ENCODE results near the gene PXT1.

PXT1 gene

DNA sequence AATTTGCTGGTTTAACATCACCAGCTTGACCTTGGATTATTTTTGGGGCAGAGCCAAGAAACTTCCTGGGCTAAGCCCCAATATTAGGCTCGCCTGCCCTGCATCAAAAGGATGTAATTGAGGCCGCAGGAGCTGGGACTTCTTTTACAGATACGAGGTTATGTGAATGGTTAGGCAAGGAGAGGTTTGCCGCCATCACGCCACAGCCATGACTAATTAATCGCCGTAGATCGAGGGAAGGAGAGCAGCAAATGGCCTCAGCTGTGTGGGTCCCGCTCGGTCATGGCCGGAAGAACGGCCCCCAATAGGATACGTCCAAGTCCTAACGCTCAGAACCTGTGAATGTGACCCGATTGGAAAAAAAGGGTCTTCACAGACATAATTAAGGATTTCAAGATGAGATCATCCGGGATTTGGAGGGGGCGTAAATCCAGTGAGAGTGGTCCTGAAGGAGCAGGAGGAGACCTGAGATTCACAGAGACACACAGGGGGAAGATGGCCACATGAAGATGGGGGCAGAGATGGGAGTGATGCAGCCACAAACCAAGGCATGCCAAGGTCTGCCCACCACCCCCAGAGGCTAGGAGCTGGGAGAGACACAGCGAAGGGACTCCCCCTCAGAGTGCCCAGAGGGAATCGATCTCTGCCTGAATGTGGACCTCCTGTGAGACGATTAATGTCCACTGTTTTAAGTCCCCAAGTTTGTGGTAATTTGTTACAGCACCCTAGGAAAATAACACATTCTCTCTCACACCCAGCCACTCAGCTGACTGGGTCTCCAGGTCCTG, 96.0 kb downstream of the PXT1 start:
- DNase-seq (ENCODE audit: low read depth, low spot score): no peak

DNA sequence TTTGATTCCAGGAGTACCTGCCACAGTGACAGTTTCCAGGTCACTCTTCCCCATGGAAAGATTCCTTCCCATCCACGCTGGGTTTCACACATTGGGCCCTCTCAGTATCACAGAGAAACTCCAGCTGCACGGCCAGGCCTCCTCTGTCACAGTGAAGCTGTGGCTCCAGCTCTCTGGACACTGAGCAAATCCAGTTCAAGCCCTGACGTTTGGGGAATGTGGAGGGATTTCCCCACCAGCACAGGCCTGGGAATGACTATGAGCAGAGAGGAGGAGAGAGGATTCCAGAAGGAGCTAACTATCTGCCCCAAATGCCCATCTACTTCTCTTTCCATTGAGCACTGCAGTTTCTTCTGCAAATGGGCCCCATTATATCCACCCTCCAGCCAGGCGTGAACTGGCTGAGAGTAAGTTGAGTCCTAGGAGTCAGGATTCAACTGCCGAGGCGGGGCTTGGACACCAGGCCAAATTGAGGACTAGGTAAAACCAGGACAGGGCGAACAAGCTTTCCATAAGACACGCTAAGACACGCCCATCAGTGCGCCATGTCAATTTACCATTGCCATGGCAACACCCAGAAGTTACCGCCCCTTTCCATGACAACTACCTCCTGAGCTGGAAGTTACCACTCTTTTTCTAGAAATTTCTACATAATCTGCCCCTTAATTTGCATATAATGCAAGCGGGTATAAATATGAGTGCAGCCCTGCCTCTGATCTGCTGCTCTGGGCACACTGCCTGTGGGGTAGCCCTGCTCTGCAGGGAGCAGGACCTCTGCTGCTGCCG, 96.8 kb downstream of the PXT1 start:
- no peak for DNase-seq (ENCODE audit: low read depth, low spot score)

- no peak for DNase-seq (ENCODE audit: low read depth, low spot score)
Measured at GRCh38 chr6:36343109-36343680, 99.5 kb downstream of the PXT1 start.

- peak; percentile 54 for DNase-seq (ENCODE audit: low read depth, low spot score)
Measured at GRCh38 chr6:36340618-36341454, 101.8 kb downstream of the PXT1 start.

Measured in iPS DF 19.7 (cell line).